PFSK-1 (cell line): Measurements from ENCODE around the gene CCND3.

Experiments
- FOXP2 ChIP-seq: optimal IDR thresholded peaks from 2 replicates; pipeline ENCODE3; 2011; ENCODE audit warnings: borderline replicate concordance, control low read depth, inconsistent platforms; ENCODE audit not compliant: insufficient read depth; ENCODE audit errors: extremely low read length, extremely low read depth
- POLR2AphosphoS5 ChIP-seq: IDR thresholded peaks from 2 replicates; pipeline ENCODE4 v1.6.1; 2012; ENCODE audit warnings: low read depth, mild to moderate bottlenecking, control low read depth, low read length, moderate library complexity
- REST ChIP-seq, 2 experiments: IDR thresholded peaks; 2 replicates each; pipeline versions ENCODE4 v1.6.1 to v1.8.0; 2011 to 2012; ENCODE audit warnings: low read depth in 2 of 2, low read length in 2 of 2, control low read depth in 1 of 2, inconsistent platforms in 1 of 2, mild to moderate bottlenecking in 1 of 2, moderate library complexity in 1 of 2; ENCODE audit not compliant: insufficient read depth in 1 of 2
- SIN3A ChIP-seq: IDR thresholded peaks from 2 replicates; pipeline ENCODE4 v1.6.1; 2012; ENCODE audit warnings: mild to moderate bottlenecking, low read length, moderate library complexity, borderline replicate concordance; ENCODE audit not compliant: insufficient read depth
- TAF1 ChIP-seq: IDR thresholded peaks from 2 replicates; pipeline ENCODE4 v1.6.1; 2012; ENCODE audit warnings: low read length, control low read depth, borderline replicate concordance; ENCODE audit not compliant: insufficient read depth

The CCND3 gene

GRCh38 chr6:41937861-41938574 is 3.6 kb downstream of the CCND3 start:
- TF ChIP-seq POLR2AphosphoS5, result peak; percentile 24; the same call in 1 of the 2 replicates
- TF ChIP-seq REST (IDR thresholded peaks at IDR 0.05; ENCODE audit: insufficient read depth in 1 of 2, low read depth in 2 of 2, low read length in 2 of 2), result no peak
- no peak for TF ChIP-seq TAF1

GRCh38 chr6:41937472-41937860 is 4.1 kb downstream of the CCND3 start:
- TF ChIP-seq TAF1, result no peak
- no peak for TF ChIP-seq SIN3A
- no peak for TF ChIP-seq POLR2AphosphoS5
- TF ChIP-seq REST (IDR thresholded peaks at IDR 0.05; ENCODE audit: insufficient read depth in 1 of 2, low read depth in 2 of 2, low read length in 2 of 2), result no peak
- no peak for TF ChIP-seq FOXP2

- no peak for TF ChIP-seq SIN3A
- TF ChIP-seq POLR2AphosphoS5, result 0 out of 2 replicates have a peak, but pooled peaks have one; percentile 15
Measured at GRCh38 chr6:41936073-41936837, 5.4 kb downstream of the CCND3 start.

GRCh38 chr6:41935685-41936072 is 5.9 kb downstream of the CCND3 start:
- TF ChIP-seq SIN3A, result no peak

- TF ChIP-seq SIN3A (no peak), TAF1 (no peak), FOXP2 (no peak), POLR2AphosphoS5 (no peak), REST (IDR thresholded peaks at IDR 0.05; ENCODE audit: insufficient read depth in 1 of 2, low read depth in 2 of 2, low read length in 2 of 2) (no peak)
Measured at GRCh38 chr6:41935193-41935574, 6.4 kb downstream of the CCND3 start.

GRCh38 chr6:41934278-41935192 is 7.1 kb downstream of the CCND3 start:
- TF ChIP-seq SIN3A, result no peak
- TF ChIP-seq POLR2AphosphoS5, result peak; percentile 13; the same call in 1 of the 2 replicates
- no peak for TF ChIP-seq TAF1
